Panc1 (cell line): ENCODE data around the gene HINT1. TPM values are rescaled to one million over a fixed set of nuclear protein-coding genes. Genes with fewer than 3 reads are reported as not detected.

Experiments used
- ATAC-seq: fragments of 200-7000 bp; cut with Tn5 transposase; 2 replicates; pipeline ENCODE4 v1.9.1; 2020; ENCODE audit warnings: mild to moderate bottlenecking, moderate library complexity
- BruUV-seq: library from RNA; stranded (reverse); fragments of 400-500 nt; replicated peaks from 2 replicates; lab custom pipeline; 2021; lab: Mats Ljungman, UMichigan
- CTCF ChIA-PET: fragments of 300-600 bp; sonication (Branson Sonifier 250); formaldehyde crosslinking; loops from one replicate; lab custom pipeline; 2022; ENCODE audit warnings: antibody characterized with exemption; lab: Charles Lee
- POLR2A ChIA-PET: fragments of 300-600 bp; sonication (Branson Sonifier 250); formaldehyde crosslinking; loops from one replicate; lab custom pipeline; 2022; ENCODE audit warnings: antibody characterized with exemption; lab: Charles Lee
- DNase-seq: peaks from one replicate; pipeline ENCODE4 v3.0.0-alpha.2; 2010; ENCODE audit warnings: low read depth, low spot score
- H3K27ac ChIP-seq: 2 replicates; pipeline ENCODE4 v1.5.1; 2011; ENCODE audit warnings: mild to moderate bottlenecking, low read length, inconsistent platforms
- H3K27me3 ChIP-seq: fragments of 200-500 bp; sonication (Bioruptor generic); 2 replicates; pipeline ENCODE4 v1.6.0; 2014; ENCODE audit warnings: low read length, inconsistent platforms; ENCODE audit not compliant: control insufficient read depth, insufficient read depth
- H3K36me3 ChIP-seq: fragments of 200-500 bp; sonication (Bioruptor generic); 2 replicates; pipeline ENCODE4 v1.5.1; 2014; ENCODE audit warnings: inconsistent platforms, mild to moderate bottlenecking, low read length, moderate library complexity; ENCODE audit not compliant: control insufficient read depth, insufficient read depth
- H3K4me1 ChIP-seq: 2 replicates; pipeline ENCODE4 v1.5.1; 2011; ENCODE audit warnings: inconsistent platforms, mild to moderate bottlenecking, low read length, moderate library complexity; ENCODE audit not compliant: control insufficient read depth, insufficient read depth
- H3K4me3 ChIP-seq, 2 experiments: 2 replicates each; pipeline ENCODE4 v1.5.1; 2011 to 2012; ENCODE audit warnings: low read depth in 2 of 2, low read length in 2 of 2, mild to moderate bottlenecking in 2 of 2, inconsistent platforms in 1 of 2, moderate library complexity in 1 of 2
- H3K9me3 ChIP-seq: fragments of 200-500 bp; sonication (Bioruptor generic); 2 replicates; pipeline ENCODE4 v1.5.1; 2014; ENCODE audit warnings: low read depth, mild to moderate bottlenecking, inconsistent platforms, low read length, moderate library complexity; ENCODE audit not compliant: control insufficient read depth, insufficient read depth
- POLR2AphosphoS5 ChIP-seq: IDR thresholded peaks from 2 replicates; pipeline ENCODE4 v1.6.1; 2012; ENCODE audit warnings: mild to moderate bottlenecking, low read depth, low read length, moderate library complexity
- SIN3A ChIP-seq: IDR thresholded peaks from 2 replicates; pipeline ENCODE4 v1.6.1; 2012; ENCODE audit warnings: low read depth, mild to moderate bottlenecking, low read length, moderate library complexity, borderline replicate concordance; ENCODE audit not compliant: insufficient read depth
- TCF7L2 ChIP-seq: IDR thresholded peaks from 2 replicates; pipeline ENCODE4 v1.6.1; 2011; ENCODE audit warnings: mild to moderate bottlenecking, low read depth, low read length, inconsistent platforms
- in situ Hi-C: cut with HindIII; loops from 2 replicates; pipeline ENCODE4 v1.10.0; 2016; ENCODE audit warnings: low sequenced_read_pairs, low pct_unique_long_range_greater_than_20kb
- intact Hi-C: fragments of 100-400 bp; cut with micrococcal nuclease; formaldehyde crosslinking; loops from one replicate; pipeline ENCODE4 v1.10.0; 2022; ENCODE audit not compliant: unreplicated experiment
- total RNA-seq: library from RNA; stranded (reverse); gene quantifications from one replicate; pipeline ENCODE4 v1.2.1, GENCODE V29; 2021; ENCODE audit not compliant: unreplicated experiment
- TF ChIP-seq, protein P1 (sequence below), 2 experiments: IDR thresholded peaks; 2 replicates each; pipeline ENCODE4 v1.6.1; 2011 to 2012; ENCODE audit warnings: low read depth in 2 of 2, control low read depth in 1 of 2, low read length in 1 of 2, mild to moderate bottlenecking in 1 of 2, moderate library complexity in 1 of 2; ENCODE audit not compliant: insufficient read depth in 1 of 2
- TF ChIP-seq, protein P2 (sequence below): fragments of 450-650 bp; IDR thresholded peaks from 2 replicates; pipeline ENCODE4 v1.5.1; 2017; ENCODE audit warnings: mild to moderate bottlenecking

Gene HINT1
- total RNA-seq, 1 experiment from 2014 or later: 233 TPM

DNA sequence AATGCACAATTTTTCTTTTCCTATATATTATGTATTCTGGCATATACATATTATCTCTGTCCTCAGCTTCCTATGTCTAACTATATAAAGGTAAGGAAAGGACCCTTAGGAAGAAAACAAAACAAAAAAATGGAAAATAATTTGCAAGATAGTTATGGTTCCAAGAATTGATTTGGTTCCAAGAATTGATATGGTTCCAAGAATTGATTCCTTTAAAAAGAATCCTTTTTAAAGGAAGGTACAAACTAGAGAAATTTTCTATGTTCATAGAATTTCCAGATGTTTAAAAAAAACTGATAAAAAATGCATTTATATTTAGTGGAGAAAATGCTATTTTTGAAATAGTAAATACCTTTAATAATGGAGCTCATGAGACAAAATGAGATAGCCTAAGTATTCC is 17.8 kb upstream of the HINT1 start:
- Histone ChIP-seq H3K9me3 (no peaks in the 10 kb centered on the region), H3K4me1 (no peaks in the 10 kb centered on the region), H3K27ac (no peak overlapping the region), H3K27me3 (no peaks in the 10 kb centered on the region), H3K36me3 (no peaks in the 10 kb centered on the region; the same call in 1 of the 2 replicates), H3K4me3 (no peak overlapping the region)
- intact Hi-C loops: no loop called here
- ATAC-seq (no peak), DNase-seq (no peak)
- TF ChIP-seq, protein P1, sequence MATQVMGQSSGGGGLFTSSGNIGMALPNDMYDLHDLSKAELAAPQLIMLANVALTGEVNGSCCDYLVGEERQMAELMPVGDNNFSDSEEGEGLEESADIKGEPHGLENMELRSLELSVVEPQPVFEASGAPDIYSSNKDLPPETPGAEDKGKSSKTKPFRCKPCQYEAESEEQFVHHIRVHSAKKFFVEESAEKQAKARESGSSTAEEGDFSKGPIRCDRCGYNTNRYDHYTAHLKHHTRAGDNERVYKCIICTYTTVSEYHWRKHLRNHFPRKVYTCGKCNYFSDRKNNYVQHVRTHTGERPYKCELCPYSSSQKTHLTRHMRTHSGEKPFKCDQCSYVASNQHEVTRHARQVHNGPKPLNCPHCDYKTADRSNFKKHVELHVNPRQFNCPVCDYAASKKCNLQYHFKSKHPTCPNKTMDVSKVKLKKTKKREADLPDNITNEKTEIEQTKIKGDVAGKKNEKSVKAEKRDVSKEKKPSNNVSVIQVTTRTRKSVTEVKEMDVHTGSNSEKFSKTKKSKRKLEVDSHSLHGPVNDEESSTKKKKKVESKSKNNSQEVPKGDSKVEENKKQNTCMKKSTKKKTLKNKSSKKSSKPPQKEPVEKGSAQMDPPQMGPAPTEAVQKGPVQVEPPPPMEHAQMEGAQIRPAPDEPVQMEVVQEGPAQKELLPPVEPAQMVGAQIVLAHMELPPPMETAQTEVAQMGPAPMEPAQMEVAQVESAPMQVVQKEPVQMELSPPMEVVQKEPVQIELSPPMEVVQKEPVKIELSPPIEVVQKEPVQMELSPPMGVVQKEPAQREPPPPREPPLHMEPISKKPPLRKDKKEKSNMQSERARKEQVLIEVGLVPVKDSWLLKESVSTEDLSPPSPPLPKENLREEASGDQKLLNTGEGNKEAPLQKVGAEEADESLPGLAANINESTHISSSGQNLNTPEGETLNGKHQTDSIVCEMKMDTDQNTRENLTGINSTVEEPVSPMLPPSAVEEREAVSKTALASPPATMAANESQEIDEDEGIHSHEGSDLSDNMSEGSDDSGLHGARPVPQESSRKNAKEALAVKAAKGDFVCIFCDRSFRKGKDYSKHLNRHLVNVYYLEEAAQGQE (IDR thresholded peaks at IDR 0.05; ENCODE audit: insufficient read depth in 1 of 2, low read depth in 2 of 2, low read length in 1 of 2): no peak
- TF ChIP-seq POLR2AphosphoS5 (no peak), SIN3A (no peak)
- no TSS peak for BruUV-seq
- ChIA-PET POLR2A (no interaction called here), CTCF (no interaction called here)
- in situ Hi-C loops: no loop called here

DNA sequence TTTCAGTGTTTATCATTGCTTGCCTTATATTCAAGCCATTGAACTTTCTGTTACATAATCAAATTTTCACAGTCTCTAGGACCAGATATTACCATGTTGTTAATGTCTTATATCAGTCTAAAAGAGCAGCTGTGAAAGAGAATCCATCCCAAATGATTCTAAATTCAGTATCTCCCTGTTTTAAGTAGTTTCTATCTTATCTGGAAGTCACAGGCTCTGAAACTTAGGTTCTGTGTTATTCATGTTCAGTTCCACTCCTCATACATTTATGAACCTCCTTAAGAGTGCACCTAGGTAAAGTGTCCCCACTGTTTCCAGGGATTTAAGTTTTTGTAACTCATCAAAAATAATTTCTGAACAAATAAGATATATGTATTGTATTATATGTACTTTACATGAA is 15.4 kb upstream of the HINT1 start:
- TF ChIP-seq SIN3A (no peak), POLR2AphosphoS5 (no peak), TCF7L2 (no peak)
- TF ChIP-seq, protein P2, sequence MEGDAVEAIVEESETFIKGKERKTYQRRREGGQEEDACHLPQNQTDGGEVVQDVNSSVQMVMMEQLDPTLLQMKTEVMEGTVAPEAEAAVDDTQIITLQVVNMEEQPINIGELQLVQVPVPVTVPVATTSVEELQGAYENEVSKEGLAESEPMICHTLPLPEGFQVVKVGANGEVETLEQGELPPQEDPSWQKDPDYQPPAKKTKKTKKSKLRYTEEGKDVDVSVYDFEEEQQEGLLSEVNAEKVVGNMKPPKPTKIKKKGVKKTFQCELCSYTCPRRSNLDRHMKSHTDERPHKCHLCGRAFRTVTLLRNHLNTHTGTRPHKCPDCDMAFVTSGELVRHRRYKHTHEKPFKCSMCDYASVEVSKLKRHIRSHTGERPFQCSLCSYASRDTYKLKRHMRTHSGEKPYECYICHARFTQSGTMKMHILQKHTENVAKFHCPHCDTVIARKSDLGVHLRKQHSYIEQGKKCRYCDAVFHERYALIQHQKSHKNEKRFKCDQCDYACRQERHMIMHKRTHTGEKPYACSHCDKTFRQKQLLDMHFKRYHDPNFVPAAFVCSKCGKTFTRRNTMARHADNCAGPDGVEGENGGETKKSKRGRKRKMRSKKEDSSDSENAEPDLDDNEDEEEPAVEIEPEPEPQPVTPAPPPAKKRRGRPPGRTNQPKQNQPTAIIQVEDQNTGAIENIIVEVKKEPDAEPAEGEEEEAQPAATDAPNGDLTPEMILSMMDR: no peak
- TF ChIP-seq, protein P1 (IDR thresholded peaks at IDR 0.05; ENCODE audit: insufficient read depth in 1 of 2, low read depth in 2 of 2, low read length in 1 of 2): no peak
- Histone ChIP-seq H3K4me3 (no peak overlapping the region), H3K36me3 (no peaks in the 10 kb centered on the region; the same call in 1 of the 2 replicates), H3K9me3 (no peaks in the 10 kb centered on the region), H3K27ac (no peak overlapping the region), H3K27me3 (no peaks in the 10 kb centered on the region), H3K4me1 (no peaks in the 10 kb centered on the region)
- CTCF ChIA-PET: no interaction called here
- intact Hi-C loops: no loop called here
- POLR2A ChIA-PET: no interaction called here
- ATAC-seq: no peak
- DNase-seq: no peak
- BruUV-seq: no TSS peak
- in situ Hi-C loops: no loop called here
